ENCODE data around the gene WDR26. TPM values are rescaled to one million over a fixed set of nuclear protein-coding genes. Genes with fewer than 3 reads are reported as not detected.

Gene WDR26
- total RNA-seq, 3 donors from 2014 or later: 64.4 to 86.3 (median 67.4) TPM

- intact Hi-C loops (cut with DNase I, micrococcal nuclease): no loop called here
- no peak for DNase-seq
- TF ChIP-seq, protein P1, sequence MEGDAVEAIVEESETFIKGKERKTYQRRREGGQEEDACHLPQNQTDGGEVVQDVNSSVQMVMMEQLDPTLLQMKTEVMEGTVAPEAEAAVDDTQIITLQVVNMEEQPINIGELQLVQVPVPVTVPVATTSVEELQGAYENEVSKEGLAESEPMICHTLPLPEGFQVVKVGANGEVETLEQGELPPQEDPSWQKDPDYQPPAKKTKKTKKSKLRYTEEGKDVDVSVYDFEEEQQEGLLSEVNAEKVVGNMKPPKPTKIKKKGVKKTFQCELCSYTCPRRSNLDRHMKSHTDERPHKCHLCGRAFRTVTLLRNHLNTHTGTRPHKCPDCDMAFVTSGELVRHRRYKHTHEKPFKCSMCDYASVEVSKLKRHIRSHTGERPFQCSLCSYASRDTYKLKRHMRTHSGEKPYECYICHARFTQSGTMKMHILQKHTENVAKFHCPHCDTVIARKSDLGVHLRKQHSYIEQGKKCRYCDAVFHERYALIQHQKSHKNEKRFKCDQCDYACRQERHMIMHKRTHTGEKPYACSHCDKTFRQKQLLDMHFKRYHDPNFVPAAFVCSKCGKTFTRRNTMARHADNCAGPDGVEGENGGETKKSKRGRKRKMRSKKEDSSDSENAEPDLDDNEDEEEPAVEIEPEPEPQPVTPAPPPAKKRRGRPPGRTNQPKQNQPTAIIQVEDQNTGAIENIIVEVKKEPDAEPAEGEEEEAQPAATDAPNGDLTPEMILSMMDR (IDR thresholded peaks at IDR 0.05): no peak
These were observed 22.8 kb downstream of the WDR26 start for GRCh38 chr1:224411766-224412165.

DNA sequence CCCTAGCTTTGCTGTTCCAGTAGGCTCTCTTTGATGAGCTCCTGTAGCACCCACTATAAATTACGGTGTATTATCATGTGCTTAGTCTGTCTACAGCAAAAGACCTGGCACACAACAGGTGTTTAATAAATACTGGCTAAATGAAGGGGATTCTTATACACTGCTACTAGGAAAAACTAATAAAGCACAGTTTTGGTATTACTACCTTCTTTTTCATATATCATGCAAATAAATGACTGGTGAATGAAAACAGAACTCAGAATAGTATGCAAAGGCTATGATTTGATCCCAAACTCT is 26.4 kb downstream of the WDR26 start:
- no peaks in the 10 kb centered on the region for H3K9me3 ChIP-seq
- ATAC-seq: no peak
- no peak for DNase-seq
- H3K4me3 ChIP-seq: no peak overlapping the region
- TF ChIP-seq, protein P1 (IDR thresholded peaks at IDR 0.05): no peak
- intact Hi-C loops (cut with DNase I, micrococcal nuclease): no loop called here
- H3K36me3 ChIP-seq (ENCODE audit: low read depth): no peaks in the 10 kb centered on the region
- no peaks in the 10 kb centered on the region for H3K4me1 ChIP-seq (ENCODE audit: low read depth)

More at GRCh38 chr1:224411766-224412165, 22.8 kb downstream of the WDR26 start:
- Histone ChIP-seq H3K4me3 (no peak overlapping the region), H3K9me3 (no peaks in the 10 kb centered on the region), H3K4me1 (ENCODE audit: low read depth) (no peaks in the 10 kb centered on the region), H3K36me3 (ENCODE audit: low read depth) (no peaks in the 10 kb centered on the region)
- no peak for ATAC-seq

GRCh38 chr1:224407571-224408293 is 26.9 kb downstream of the WDR26 start:
- no peak for ATAC-seq
- intact Hi-C loops (cut with DNase I, micrococcal nuclease): no loop called here
- Histone ChIP-seq H3K36me3 (ENCODE audit: low read depth) (no peaks in the 10 kb centered on the region), H3K9me3 (no peaks in the 10 kb centered on the region), H3K4me3 (no peak overlapping the region), H3K4me1 (ENCODE audit: low read depth) (no peaks in the 10 kb centered on the region)
- no peak for DNase-seq
- TF ChIP-seq, protein P1 (IDR thresholded peaks at IDR 0.05): no peak

DNA sequence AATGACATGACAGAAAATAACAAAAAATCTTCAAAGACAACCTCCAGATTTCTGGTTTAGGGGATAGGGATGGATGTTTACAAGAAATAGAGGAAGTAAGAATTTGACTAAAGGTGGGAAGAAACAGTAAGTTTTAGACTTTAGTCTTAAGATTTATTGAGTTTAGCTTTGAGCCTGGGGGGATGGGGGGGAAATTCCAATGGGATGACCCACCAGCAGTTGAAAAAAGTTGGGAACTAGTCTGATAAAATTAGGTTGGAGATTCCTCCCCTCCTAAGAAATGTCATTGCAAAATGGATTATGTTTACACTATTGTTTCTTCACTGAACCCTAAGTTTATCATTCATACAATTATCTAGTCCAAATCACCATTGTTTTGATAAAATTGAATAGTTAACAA is 28.4 kb downstream of the WDR26 start:
- TF ChIP-seq, protein P1 (IDR thresholded peaks at IDR 0.05): no peak
- H3K36me3 ChIP-seq (ENCODE audit: low read depth): no peaks in the 10 kb centered on the region
- intact Hi-C loops (cut with DNase I, micrococcal nuclease): no loop called here
- H3K4me3 ChIP-seq: no peak overlapping the region
- ATAC-seq: no peak
- H3K4me1 ChIP-seq (ENCODE audit: low read depth): no peaks in the 10 kb centered on the region
- H3K9me3 ChIP-seq: no peaks in the 10 kb centered on the region
- no peak for DNase-seq

DNA sequence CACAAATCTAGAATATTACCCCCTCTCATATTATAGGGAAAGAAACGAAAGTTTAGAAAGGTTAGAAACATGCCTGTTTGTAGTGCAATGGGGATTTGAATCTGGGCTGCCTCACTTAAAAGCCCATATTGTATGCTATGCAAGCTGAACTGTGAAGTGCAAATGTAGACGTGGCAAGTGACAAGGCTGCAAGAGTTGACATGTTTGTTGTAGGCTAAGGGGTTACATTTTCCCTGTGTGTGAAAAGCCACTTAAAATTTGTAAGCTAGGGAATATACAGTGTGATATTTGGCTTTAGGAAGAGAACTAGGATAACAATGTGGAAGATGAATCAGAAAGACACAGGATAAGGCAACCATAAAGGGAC is 29.0 kb downstream of the WDR26 start:
- intact Hi-C loops (cut with DNase I, micrococcal nuclease): no loop called here

More for the DNA sequence above, 29.0 kb downstream of the WDR26 start:
- TF ChIP-seq, protein P1 (IDR thresholded peaks at IDR 0.05): no peak
- no peaks in the 10 kb centered on the region for H3K36me3 ChIP-seq (ENCODE audit: low read depth)
- no peaks in the 10 kb centered on the region for H3K4me1 ChIP-seq (ENCODE audit: low read depth)
- ATAC-seq (no peak), DNase-seq (no peak)
- H3K4me3 ChIP-seq: no peak overlapping the region
- no peaks in the 10 kb centered on the region for H3K9me3 ChIP-seq

Measured in mucosa of descending colon (tissue), 3 donors.